HepG2 (cell line): ENCODE measurements around the gene WDR31.

Experiments used
- CTCF ChIP-seq: sonication (generic); formaldehyde crosslinking; IDR thresholded peaks from 2 replicates; pipeline ENCODE4 v1.5.0; 2020; ENCODE audit warnings: mild to moderate bottlenecking, missing genetic modification reagents, moderate library complexity
- HMGXB3 ChIP-seq: sonication (generic); formaldehyde crosslinking; IDR thresholded peaks from 2 replicates; pipeline ENCODE4 v1.4.0; 2020; ENCODE audit warnings: missing genetic modification reagents, borderline replicate concordance

- TF ChIP-seq HMGXB3 (CRISPR knock-in tag) = no peak
- no peak for TF ChIP-seq CTCF (CRISPR knock-in tag)
Observed at GRCh38 chr9:113369855-113370140, 29.7 kb upstream of the WDR31 start.
